ENCODE results near the gene TRERF1.

Gene TRERF1

GRCh38 chr6:42313941-42314570, 137.7 kb downstream of the TRERF1 start:
- peak overlapping the region; percentile 26 to 68 (median 42) for H3K27ac Mint-ChIP-seq
- H3K27me3 Mint-ChIP-seq (ENCODE audit: low read depth) = no peaks in the 10 kb centered on the region
- H3K9me3 Mint-ChIP-seq = no peaks in the 10 kb centered on the region
- no peaks in the 10 kb centered on the region for H3K36me3 Mint-ChIP-seq (ENCODE audit: low read depth)
- TF ChIP-seq, protein P1, sequence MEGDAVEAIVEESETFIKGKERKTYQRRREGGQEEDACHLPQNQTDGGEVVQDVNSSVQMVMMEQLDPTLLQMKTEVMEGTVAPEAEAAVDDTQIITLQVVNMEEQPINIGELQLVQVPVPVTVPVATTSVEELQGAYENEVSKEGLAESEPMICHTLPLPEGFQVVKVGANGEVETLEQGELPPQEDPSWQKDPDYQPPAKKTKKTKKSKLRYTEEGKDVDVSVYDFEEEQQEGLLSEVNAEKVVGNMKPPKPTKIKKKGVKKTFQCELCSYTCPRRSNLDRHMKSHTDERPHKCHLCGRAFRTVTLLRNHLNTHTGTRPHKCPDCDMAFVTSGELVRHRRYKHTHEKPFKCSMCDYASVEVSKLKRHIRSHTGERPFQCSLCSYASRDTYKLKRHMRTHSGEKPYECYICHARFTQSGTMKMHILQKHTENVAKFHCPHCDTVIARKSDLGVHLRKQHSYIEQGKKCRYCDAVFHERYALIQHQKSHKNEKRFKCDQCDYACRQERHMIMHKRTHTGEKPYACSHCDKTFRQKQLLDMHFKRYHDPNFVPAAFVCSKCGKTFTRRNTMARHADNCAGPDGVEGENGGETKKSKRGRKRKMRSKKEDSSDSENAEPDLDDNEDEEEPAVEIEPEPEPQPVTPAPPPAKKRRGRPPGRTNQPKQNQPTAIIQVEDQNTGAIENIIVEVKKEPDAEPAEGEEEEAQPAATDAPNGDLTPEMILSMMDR (IDR thresholded peaks at IDR 0.05; ENCODE audit: unreplicated experiment in 3 of 3) = no peak
- H3K4me3 Mint-ChIP-seq = no peak overlapping the region
- H3K4me1 Mint-ChIP-seq = peaks cover 27% of the 10 kb centered on the region

DNA sequence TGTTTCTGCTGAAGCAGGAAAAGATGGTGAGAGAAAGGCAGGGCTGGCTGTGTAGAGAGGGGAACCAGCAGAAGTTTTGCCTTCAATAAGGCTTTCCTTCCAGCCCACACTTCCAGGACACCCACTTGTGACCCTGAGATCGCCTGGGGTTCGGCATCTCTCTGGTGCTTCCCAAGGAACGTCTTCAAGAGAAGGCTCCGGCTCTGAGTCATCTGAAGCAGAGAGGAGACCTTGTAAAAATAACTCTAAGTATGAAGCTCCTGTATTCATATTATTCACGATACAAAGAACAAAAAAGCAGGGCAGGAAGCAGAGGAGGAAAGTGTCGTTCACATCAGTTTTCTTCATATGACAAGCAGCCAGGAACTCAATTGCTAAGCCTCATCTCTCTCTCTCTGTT, 138.7 kb downstream of the TRERF1 start:
- no peak overlapping the region for H3K4me3 Mint-ChIP-seq
- no peaks in the 10 kb centered on the region for H3K36me3 Mint-ChIP-seq (ENCODE audit: low read depth)
- TF ChIP-seq, protein P1 (IDR thresholded peaks at IDR 0.05; ENCODE audit: unreplicated experiment in 3 of 3) = no peak
- H3K9me3 Mint-ChIP-seq = no peaks in the 10 kb centered on the region
- peaks cover 27% of the 10 kb centered on the region for H3K4me1 Mint-ChIP-seq
- H3K27ac Mint-ChIP-seq = peak overlapping the region; percentile 26 to 68 (median 42)
- H3K27me3 Mint-ChIP-seq (ENCODE audit: low read depth) = no peaks in the 10 kb centered on the region

DNA sequence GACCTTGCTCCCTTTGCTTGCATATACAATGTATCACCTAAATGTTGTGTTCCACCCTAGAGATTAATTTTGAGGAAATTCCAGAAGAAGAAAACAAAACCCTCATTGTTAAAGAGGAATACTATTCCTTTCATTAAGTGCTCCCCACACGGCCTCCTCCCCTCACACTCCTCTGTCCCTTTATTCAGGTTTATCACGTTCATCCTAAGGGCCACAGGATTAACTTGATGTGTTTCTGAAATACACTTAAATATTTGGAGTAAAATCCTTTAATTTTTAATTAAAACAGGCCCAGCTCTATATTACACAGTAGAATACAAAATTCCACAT, 144.6 kb downstream of the TRERF1 start:
- TF ChIP-seq, protein P1 (IDR thresholded peaks at IDR 0.05; ENCODE audit: unreplicated experiment in 3 of 3) = no peak
- peak overlapping the region in 2 of 3 experiments; percentile 53 to 58 for H3K27ac Mint-ChIP-seq
- H3K4me1 Mint-ChIP-seq = peaks cover 30% of the 10 kb centered on the region
- no peaks in the 10 kb centered on the region for H3K9me3 Mint-ChIP-seq
- H3K36me3 Mint-ChIP-seq (ENCODE audit: low read depth) = no peaks in the 10 kb centered on the region
- H3K27me3 Mint-ChIP-seq (ENCODE audit: low read depth) = no peaks in the 10 kb centered on the region
- no peak overlapping the region for H3K4me3 Mint-ChIP-seq

DNA sequence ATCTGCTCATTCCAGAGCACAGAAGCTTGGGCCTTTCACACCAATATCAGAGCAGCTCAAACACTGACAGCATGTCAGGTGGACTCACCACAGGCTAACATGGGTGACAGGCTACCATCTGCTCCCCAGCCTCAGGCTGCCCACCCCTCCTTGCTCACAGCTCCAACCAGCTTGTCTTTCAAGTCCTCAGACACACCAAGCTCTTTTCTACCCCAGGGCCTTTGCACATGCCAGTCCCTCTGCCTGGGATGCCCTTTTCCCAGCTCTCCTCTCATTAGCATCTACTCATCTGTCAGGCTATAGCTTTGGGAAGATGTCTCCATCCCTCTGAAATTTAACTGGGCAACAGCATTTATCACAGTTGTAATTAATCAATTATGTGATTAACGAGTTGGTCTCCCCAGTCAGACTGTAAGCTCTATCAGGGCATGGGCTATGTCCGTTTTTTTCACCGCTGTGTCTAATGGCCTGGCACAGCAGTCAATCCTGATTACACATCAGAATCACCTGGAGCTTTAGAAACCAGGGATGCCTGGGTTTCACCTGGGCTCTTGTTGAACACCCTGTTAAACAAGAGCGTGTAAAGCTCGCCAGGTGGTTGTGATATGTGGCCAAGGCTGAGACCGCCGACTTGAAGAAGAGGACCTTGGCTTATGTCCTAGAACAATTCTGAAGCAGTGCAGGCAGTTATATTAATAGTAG, 145.1 kb downstream of the TRERF1 start:
- Mint-ChIP-seq H3K36me3 (ENCODE audit: low read depth) (no peaks in the 10 kb centered on the region), H3K4me1 (peaks cover 30% of the 10 kb centered on the region), H3K9me3 (no peaks in the 10 kb centered on the region), H3K4me3 (no peak overlapping the region), H3K27ac (peak overlapping the region in 2 of 3 experiments; percentile 53 to 58), H3K27me3 (ENCODE audit: low read depth) (no peaks in the 10 kb centered on the region)
- TF ChIP-seq, protein P1 (IDR thresholded peaks at IDR 0.05; ENCODE audit: unreplicated experiment in 3 of 3) = no peak

- Mint-ChIP-seq H3K9me3 (no peaks in the 10 kb centered on the region), H3K36me3 (ENCODE audit: low read depth) (peaks cover 8% of the 10 kb centered on the region), H3K27me3 (ENCODE audit: low read depth) (no peaks in the 10 kb centered on the region), H3K27ac (peak overlapping the region; percentile 59 to 83 (median 76)), H3K4me1 (peaks cover 30% of the 10 kb centered on the region), H3K4me3 (no peak overlapping the region)
- TF ChIP-seq, protein P1 (IDR thresholded peaks at IDR 0.05; ENCODE audit: unreplicated experiment in 3 of 3) = no peak
Measured at GRCh38 chr6:42304053-42304712, 147.5 kb downstream of the TRERF1 start.

All from nephron (organoid).